Fibroblast of lung (primary cell): ENCODE results near the gene RBM4B. TPM values are rescaled to one million over a fixed set of nuclear protein-coding genes. Genes with fewer than 3 reads are reported as not detected.

ENCODE experiments used
- DNase-seq, 2 donors: peaks; one replicate each; pipeline versions ENCODE4 v3.0.0 to v3.0.0-alpha.2; 2010; ENCODE audit warnings: low read depth in 2 of 2
- H2AFZ ChIP-seq: 2 replicates; pipeline ENCODE4 v1.5.1; 2012; ENCODE audit warnings: low read length, control low read depth, inconsistent platforms
- H3K27ac ChIP-seq: 2 replicates; pipeline ENCODE4 v1.5.1; 2011; ENCODE audit warnings: low read length, control low read depth; ENCODE audit not compliant: insufficient read depth
- H3K27me3 ChIP-seq: 2 replicates; pipeline ENCODE4 v1.5.1; 2011; ENCODE audit warnings: mild to moderate bottlenecking, low read length; ENCODE audit not compliant: control insufficient read depth, insufficient read depth
- H3K36me3 ChIP-seq: 2 replicates; pipeline ENCODE4 v1.5.1; 2011; ENCODE audit warnings: low read length; ENCODE audit not compliant: control insufficient read depth, insufficient read depth
- H3K4me1 ChIP-seq: 2 replicates; pipeline ENCODE4 v1.5.1; 2011; ENCODE audit warnings: low read length; ENCODE audit not compliant: control insufficient read depth, insufficient read depth; ENCODE audit errors: extremely low read depth
- H3K4me2 ChIP-seq: 2 replicates; pipeline ENCODE4 v1.5.1; 2011; ENCODE audit warnings: low read length, control low read depth; ENCODE audit not compliant: insufficient read depth; ENCODE audit errors: extremely low read depth
- H3K4me3 ChIP-seq, 4 experiments: fragments of 200-600 bp in 1 of 4; sonication (generic) in 1 of 4; replicated peaks in 1 of 4; 2 replicates each; pipeline ENCODE4 v1.5.1; 2011 to 2016; ENCODE audit warnings: low read length in 4 of 4, low read depth in 3 of 4, mild to moderate bottlenecking in 3 of 4, control low read depth in 2 of 4, inconsistent platforms in 1 of 4, mixed read lengths in 1 of 4; ENCODE audit not compliant: insufficient read depth in 1 of 4; ENCODE audit errors: control extremely low read depth in 1 of 4
- H3K79me2 ChIP-seq: 2 replicates; pipeline ENCODE4 v1.5.1; 2012; ENCODE audit warnings: mild to moderate bottlenecking, low read length, inconsistent platforms; ENCODE audit not compliant: control insufficient read depth, insufficient read depth
- H3K9ac ChIP-seq: 2 replicates; pipeline ENCODE4 v1.5.1; 2011; ENCODE audit warnings: mild to moderate bottlenecking, low read length, control low read depth; ENCODE audit not compliant: insufficient read depth
- H3K9me3 ChIP-seq: 2 replicates; pipeline ENCODE4 v1.5.1; 2012; ENCODE audit warnings: low read depth, low read length; ENCODE audit not compliant: control insufficient read depth, insufficient read depth
- H4K20me1 ChIP-seq: 2 replicates; pipeline ENCODE4 v1.5.1; 2011; ENCODE audit warnings: low read length; ENCODE audit not compliant: control insufficient read depth, insufficient read depth; ENCODE audit errors: extremely low read depth
- CTCF ChIP-seq, 2 donors: IDR thresholded peaks in 1 of 2; conservative IDR thresholded peaks in 1 of 2; 1 replicate in 1 of 2; 2 replicates in 1 of 2; pipeline ENCODE4 v1.5.1; 2011 to 2012; ENCODE audit warnings: low read length in 2 of 2, control low read depth in 1 of 2, inconsistent platforms in 1 of 2, low read depth in 1 of 2, mild to moderate bottlenecking in 1 of 2
- EZH2 ChIP-seq: IDR thresholded peaks from 2 replicates; pipeline ENCODE4 v1.5.1; 2012; ENCODE audit warnings: low read length, control low read depth, mild to moderate bottlenecking; ENCODE audit errors: missing control alignments
- polyA plus RNA-seq, 2 donors: library from polyadenylated mRNA; depleted of rRNA in 1 of 2; stranded (reverse) in 1 of 2; unstranded in 1 of 2; fragments of >200 nt; gene quantifications; 2 replicates each; pipeline ENCODE4 v1.2.1, GENCODE V29; 2011 to 2012; ENCODE audit warnings: missing spikeins in 1 of 2
- total RNA-seq: library from RNA; depleted of rRNA; stranded (reverse); fragments of >200 nt; gene quantifications from 2 replicates; pipeline ENCODE4 v1.2.1, GENCODE V29; 2014

RBM4B gene
- total and polyA plus RNA-seq, 2 donors (not counting 1 experiment from before 2014, with no cell fraction given): 24.6 to 28.4 TPM

- Histone ChIP-seq H3K79me2 (peaks cover 76% of the 10 kb centered on the region), H2AFZ (no peak overlapping the region), H3K9ac (no peak overlapping the region), H4K20me1 (peaks cover 2% of the 10 kb centered on the region), H3K27ac (peak overlapping the region; percentile 97), H3K4me1 (no peaks in the 10 kb centered on the region), H3K27me3 (no peaks in the 10 kb centered on the region), H3K4me3 (peak overlapping the region; percentile 81 to 92 (median 86)), H3K9me3 (no peaks in the 10 kb centered on the region), H3K36me3 (peaks cover 7% of the 10 kb centered on the region), H3K4me2 (peak overlapping the region; percentile 97)
- no peak for TF ChIP-seq CTCF (conservative IDR thresholded peaks at IDR 0.05 in 1 of 2, IDR thresholded peaks at IDR 0.05 in 1 of 2; ENCODE audit: low read depth in 1 of 2, low read length in 2 of 2)
- DNase-seq: peak; percentile 54 to 75
Observed at GRCh38 chr11:66619080-66619554, 58.6 kb downstream of the RBM4B start.

- H4K20me1 ChIP-seq: peaks cover 2% of the 10 kb centered on the region
- peaks cover 57% of the 10 kb centered on the region for H3K79me2 ChIP-seq
- H3K36me3 ChIP-seq: no peaks in the 10 kb centered on the region
- H2AFZ ChIP-seq: no peak overlapping the region
- peak overlapping the region; percentile 97 for H3K4me2 ChIP-seq
- H3K4me3 ChIP-seq: peak overlapping the region; percentile 81 to 92 (median 86)
- no peaks in the 10 kb centered on the region for H3K9me3 ChIP-seq
- DNase-seq: peak in 1 of 2 donors; percentile 62
- H3K27me3 ChIP-seq: no peaks in the 10 kb centered on the region
- peak overlapping the region; percentile 96 for H3K9ac ChIP-seq
- peak overlapping the region; percentile 97 for H3K27ac ChIP-seq
- H3K4me1 ChIP-seq: no peaks in the 10 kb centered on the region
- TF ChIP-seq EZH2: no peak
- TF ChIP-seq CTCF (conservative IDR thresholded peaks at IDR 0.05 in 1 of 2, IDR thresholded peaks at IDR 0.05 in 1 of 2; ENCODE audit: low read depth in 1 of 2, low read length in 2 of 2): no peak
Observed at GRCh38 chr11:66617155-66617834, 60.4 kb downstream of the RBM4B start.

- Histone ChIP-seq H4K20me1 (peaks cover 2% of the 10 kb centered on the region), H3K79me2 (peaks cover 50% of the 10 kb centered on the region), H2AFZ (peak within 1 kb of the TSS; percentile 74), H3K36me3 (no peaks in the 10 kb centered on the region), H3K4me1 (no peaks in the 10 kb centered on the region), H3K4me2 (peak within 1 kb of the TSS; percentile 97), H3K27me3 (no peaks in the 10 kb centered on the region), H3K4me3 (peak within 1 kb of the TSS; percentile 81 to 92 (median 86)), H3K9ac (peak within 1 kb of the TSS; percentile 96), H3K27ac (peak within 1 kb of the TSS; percentile 97), H3K9me3 (no peaks in the 10 kb centered on the region)
- DNase-seq: peak; percentile 99
- TF ChIP-seq CTCF (conservative IDR thresholded peaks at IDR 0.05 in 1 of 2, IDR thresholded peaks at IDR 0.05 in 1 of 2; ENCODE audit: low read depth in 1 of 2, low read length in 2 of 2) (no peak), EZH2 (no peak)
Observed at GRCh38 chr11:66616379-66617154, 61.1 kb downstream of the RBM4B start, which contains the start of gene RBM14. RBM14 (plus strand) TSS chr11:66616630; CDS start chr11:66616721, 91 bp downstream.
